ENCODE measurements around the gene EFR3B. TPM values are rescaled to one million over a fixed set of nuclear protein-coding genes. Genes with fewer than 3 reads are reported as not detected.

The EFR3B gene
- total RNA-seq, 1 donor from 2014 or later, result 9.0 TPM

DNA sequence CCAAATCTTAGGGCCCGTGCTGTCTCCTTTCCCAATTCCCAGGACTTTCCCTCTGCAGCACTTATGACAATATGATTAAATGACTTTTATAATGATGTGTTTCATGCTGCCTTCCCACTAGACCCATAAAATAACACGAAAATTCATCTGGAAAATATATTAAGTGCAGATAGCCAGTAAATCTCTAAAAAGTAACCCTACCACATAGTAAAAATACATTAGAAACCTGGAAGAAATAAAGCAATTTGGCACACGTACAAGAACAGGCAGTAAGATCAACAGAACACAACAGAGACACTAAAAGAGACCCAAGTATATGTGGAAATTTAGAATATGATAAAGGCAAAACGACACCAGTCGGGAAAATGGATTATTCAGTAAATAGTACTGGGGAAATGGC lies 156.7 kb downstream of the EFR3B start:
- Histone ChIP-seq H3K4me1 (peaks cover 4% of the 10 kb centered on the region), H3K9me3 (no peaks in the 10 kb centered on the region), H3K27ac (no peak overlapping the region), H3K4me3 (no peak overlapping the region), H3K27me3 (ENCODE audit: low read depth) (no peaks in the 10 kb centered on the region), H3K36me3 (no peaks in the 10 kb centered on the region)
- TF ChIP-seq, protein P1, sequence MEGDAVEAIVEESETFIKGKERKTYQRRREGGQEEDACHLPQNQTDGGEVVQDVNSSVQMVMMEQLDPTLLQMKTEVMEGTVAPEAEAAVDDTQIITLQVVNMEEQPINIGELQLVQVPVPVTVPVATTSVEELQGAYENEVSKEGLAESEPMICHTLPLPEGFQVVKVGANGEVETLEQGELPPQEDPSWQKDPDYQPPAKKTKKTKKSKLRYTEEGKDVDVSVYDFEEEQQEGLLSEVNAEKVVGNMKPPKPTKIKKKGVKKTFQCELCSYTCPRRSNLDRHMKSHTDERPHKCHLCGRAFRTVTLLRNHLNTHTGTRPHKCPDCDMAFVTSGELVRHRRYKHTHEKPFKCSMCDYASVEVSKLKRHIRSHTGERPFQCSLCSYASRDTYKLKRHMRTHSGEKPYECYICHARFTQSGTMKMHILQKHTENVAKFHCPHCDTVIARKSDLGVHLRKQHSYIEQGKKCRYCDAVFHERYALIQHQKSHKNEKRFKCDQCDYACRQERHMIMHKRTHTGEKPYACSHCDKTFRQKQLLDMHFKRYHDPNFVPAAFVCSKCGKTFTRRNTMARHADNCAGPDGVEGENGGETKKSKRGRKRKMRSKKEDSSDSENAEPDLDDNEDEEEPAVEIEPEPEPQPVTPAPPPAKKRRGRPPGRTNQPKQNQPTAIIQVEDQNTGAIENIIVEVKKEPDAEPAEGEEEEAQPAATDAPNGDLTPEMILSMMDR (IDR thresholded peaks at IDR 0.05), result no peak
- DNase-seq (no peak), ATAC-seq (no peak)
- intact Hi-C loops (cut with DNase I), result no loop called here

DNA sequence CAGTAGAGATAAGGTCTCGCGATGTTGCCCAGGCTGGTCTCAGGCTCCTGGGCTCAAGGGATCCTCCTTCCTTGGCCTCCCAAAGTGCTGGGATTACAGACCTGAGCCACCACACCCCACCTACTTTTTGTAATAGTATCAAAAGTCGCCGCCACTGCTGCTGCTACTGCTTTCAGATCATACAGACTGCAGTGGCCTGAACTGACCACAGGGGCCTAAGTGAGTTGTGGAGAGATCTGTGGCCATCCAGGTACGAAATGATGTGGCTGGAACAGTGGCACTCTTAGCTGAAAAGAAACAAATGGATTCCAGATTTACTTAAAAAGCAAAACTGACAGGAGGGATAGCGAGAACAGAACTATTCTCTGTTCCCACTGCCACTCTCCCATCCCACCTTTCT lies 159.4 kb downstream of the EFR3B start:
- intact Hi-C loops (cut with DNase I), result no loop called here
- H3K4me3 ChIP-seq, result no peak overlapping the region
- no peak for DNase-seq
- no peaks in the 10 kb centered on the region for H3K36me3 ChIP-seq
- no peak for ATAC-seq
- peaks cover 6% of the 10 kb centered on the region for H3K27me3 ChIP-seq (ENCODE audit: low read depth)
- no peak overlapping the region for H3K27ac ChIP-seq
- H3K4me1 ChIP-seq, result peaks cover 4% of the 10 kb centered on the region
- H3K9me3 ChIP-seq, result no peaks in the 10 kb centered on the region
- TF ChIP-seq, protein P1 (IDR thresholded peaks at IDR 0.05), result no peak

DNA sequence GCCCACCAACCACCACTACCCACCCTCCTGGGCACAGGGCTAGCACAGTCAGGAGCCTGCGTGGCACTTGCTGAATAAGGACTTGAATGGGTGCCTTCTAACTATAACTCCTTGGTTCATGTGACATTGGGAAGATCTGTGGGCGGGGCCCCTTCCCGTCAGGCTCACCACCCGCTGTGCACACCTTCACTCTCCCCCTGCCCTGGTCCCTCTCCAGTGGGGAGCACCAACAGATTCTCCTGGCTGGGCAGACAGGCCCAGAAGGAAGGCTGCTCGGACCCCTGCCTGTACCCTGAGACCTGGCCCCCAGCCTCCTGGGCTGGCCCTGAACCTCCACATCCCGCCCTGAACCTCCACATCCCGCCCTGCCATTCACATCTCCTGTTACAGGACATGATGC lies 159.9 kb downstream of the EFR3B start:
- Histone ChIP-seq H3K9me3 (no peaks in the 10 kb centered on the region), H3K27ac (no peak overlapping the region), H3K4me1 (no peaks in the 10 kb centered on the region), H3K27me3 (ENCODE audit: low read depth) (peaks cover 6% of the 10 kb centered on the region), H3K36me3 (no peaks in the 10 kb centered on the region), H3K4me3 (no peak overlapping the region)
- intact Hi-C loops (cut with DNase I), result no loop called here
- ATAC-seq (peak in 1 of 2 donors; percentile 32), DNase-seq (no peak)
- TF ChIP-seq, protein P1 (IDR thresholded peaks at IDR 0.05), result no peak

DNA sequence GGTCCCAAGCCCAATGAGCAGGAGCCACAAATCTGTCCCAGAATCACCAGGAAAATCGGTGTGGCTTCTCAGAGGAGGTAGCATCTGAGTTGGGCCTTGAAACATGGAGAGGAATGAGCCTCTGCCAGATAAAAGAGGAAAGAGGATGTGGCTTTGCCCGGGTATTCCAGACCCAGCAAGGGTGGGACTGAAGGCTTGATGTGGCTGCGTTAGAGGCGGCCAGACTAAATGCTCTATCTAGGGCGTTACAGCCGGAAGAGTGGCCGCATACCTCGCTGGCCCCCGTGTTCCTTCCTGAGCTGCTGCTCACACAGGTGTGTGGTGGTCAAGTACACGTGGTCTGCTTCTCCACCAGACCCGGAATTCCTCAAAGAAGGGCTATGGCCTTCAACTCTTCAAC lies 160.4 kb downstream of the EFR3B start:
- DNase-seq, result no peak
- H3K4me1 ChIP-seq, result no peaks in the 10 kb centered on the region
- H3K9me3 ChIP-seq, result no peaks in the 10 kb centered on the region
- H3K27me3 ChIP-seq (ENCODE audit: low read depth), result peaks cover 6% of the 10 kb centered on the region
- TF ChIP-seq, protein P1 (IDR thresholded peaks at IDR 0.05), result no peak
- no peaks in the 10 kb centered on the region for H3K36me3 ChIP-seq
- no peak overlapping the region for H3K27ac ChIP-seq
- ATAC-seq, result no peak
- intact Hi-C loops (cut with DNase I), result no loop called here
- H3K4me3 ChIP-seq, result no peak overlapping the region

DNA sequence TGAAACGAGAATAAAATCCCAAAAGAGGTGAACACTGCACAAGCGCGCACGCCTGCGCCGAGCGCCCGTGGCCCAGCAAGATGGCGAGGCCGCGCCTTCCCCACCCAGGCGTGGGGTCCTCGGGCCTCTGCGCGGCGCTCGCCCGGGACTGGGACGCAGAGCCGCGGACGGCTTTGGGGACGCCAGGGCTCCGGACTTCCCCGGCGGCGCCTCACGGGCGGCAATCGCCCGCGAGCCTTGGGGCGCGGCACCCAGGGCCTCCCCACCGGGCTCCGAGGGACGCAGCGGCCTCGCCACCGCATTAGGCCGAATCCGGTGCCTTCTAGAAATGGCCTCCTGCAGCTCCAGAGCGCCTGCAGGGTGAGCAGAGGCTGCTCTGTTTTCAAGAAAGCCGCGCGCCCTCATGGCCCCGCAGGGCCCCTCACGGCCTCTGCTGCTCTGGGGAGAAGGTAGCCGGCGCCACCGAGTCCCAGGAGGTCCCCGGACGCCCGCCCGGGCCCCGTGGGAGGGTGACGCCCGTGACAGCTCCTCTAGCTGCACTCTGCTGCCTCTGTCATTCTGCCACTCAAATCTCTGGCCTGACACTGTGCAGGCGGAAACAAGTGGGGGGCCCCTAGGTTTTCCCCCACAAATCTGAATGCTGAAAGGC lies 162.4 kb downstream of the EFR3B start:
- Histone ChIP-seq H3K27me3 (ENCODE audit: low read depth) (peaks cover 6% of the 10 kb centered on the region), H3K9me3 (no peaks in the 10 kb centered on the region), H3K4me3 (peak overlapping the region; percentile 29), H3K4me1 (no peaks in the 10 kb centered on the region), H3K36me3 (no peaks in the 10 kb centered on the region), H3K27ac (no peak overlapping the region)
- TF ChIP-seq, protein P1 (IDR thresholded peaks at IDR 0.05), result no peak
- ATAC-seq (peak; percentile 19 to 29), DNase-seq (no peak)
- intact Hi-C loops (cut with DNase I), result no loop called here
